ENCODE data around the gene DMXL2.
"Not testable (repeated sequence)": the region's sequence is repeated elsewhere in the genome, so short reads cannot be mapped to it uniquely, and the experiment has no call there.

Gene DMXL2

DNA sequence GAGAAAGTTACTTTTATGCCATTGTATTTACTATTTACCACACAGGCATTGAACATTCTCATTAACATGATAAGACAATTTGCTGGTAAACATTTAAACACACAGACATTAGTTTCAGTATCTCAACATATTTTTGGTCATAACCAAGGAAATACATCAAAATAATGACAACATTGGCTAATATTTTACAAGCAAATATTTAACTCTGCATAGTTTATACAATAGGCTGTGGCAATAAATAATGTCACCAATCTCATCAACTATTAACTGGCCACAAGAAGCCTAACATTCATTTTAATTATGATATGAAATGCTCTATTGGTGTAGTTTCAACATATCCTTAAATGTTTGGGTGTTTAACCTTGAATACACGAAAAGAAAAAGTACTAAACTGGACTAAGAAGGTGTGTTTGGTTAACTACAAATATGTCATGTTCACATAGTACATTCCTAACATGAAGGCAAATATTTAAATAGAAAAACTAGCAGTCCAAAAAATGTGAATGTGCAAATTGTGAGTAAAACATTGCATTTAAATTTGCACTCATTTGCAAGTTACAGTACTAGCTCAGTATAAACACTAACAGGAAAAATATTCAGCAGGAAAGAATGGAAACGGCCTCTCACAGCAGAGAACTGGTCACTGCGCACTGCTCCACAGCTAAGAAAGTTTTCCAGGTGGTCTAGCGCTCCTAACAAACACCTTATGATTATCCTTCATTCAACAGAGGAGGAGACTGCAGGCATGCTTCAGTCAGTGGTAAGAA is 174.5 kb downstream of the DMXL2 start:
- Mint-ChIP-seq H3K4me3 (no peak overlapping the region), H3K27me3 (ENCODE audit: low read depth, poor library complexity) (no peaks in the 10 kb centered on the region), H3K4me1 (no peaks in the 10 kb centered on the region), H3K36me3 (ENCODE audit: low read depth) (peaks cover 73% of the 10 kb centered on the region), H3K27ac (no peak overlapping the region), H3K9me3 (no peaks in the 10 kb centered on the region)
- no peak for DNase-seq
- TF ChIP-seq, protein P1, sequence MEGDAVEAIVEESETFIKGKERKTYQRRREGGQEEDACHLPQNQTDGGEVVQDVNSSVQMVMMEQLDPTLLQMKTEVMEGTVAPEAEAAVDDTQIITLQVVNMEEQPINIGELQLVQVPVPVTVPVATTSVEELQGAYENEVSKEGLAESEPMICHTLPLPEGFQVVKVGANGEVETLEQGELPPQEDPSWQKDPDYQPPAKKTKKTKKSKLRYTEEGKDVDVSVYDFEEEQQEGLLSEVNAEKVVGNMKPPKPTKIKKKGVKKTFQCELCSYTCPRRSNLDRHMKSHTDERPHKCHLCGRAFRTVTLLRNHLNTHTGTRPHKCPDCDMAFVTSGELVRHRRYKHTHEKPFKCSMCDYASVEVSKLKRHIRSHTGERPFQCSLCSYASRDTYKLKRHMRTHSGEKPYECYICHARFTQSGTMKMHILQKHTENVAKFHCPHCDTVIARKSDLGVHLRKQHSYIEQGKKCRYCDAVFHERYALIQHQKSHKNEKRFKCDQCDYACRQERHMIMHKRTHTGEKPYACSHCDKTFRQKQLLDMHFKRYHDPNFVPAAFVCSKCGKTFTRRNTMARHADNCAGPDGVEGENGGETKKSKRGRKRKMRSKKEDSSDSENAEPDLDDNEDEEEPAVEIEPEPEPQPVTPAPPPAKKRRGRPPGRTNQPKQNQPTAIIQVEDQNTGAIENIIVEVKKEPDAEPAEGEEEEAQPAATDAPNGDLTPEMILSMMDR (IDR thresholded peaks at IDR 0.05): no peak

DNA sequence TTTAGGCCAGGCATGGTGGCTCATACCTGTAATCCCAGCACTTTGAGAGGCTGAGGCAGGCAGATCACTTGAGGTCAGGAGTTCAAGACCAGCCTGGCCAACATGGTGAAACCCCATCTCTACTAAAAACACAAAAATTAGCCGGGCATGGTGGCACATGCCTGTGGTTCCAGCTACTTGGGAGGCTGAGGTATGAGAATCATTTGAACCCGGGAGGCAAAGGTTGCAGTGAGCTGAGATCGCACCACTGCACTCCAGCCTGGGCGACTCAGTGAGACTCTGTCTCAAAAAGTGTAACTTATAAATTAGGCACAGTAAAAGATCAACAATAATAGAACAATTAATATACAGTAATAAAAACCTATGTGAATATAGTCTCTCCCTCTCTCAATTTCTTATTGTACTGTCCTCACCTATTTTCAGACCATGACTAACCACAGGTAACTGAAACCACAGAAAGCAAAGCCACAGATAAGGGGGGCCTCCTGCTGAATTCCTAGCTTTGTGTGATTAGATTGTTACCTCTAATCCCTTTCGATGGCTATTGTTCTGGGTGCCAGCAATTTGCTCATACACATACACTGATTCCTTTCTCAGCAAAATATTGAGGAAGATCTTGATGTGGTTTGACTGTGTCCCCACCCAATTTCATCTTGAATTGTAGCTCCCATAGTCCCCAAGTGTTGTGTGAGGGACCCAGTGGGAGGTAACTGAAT is 176.4 kb downstream of the DMXL2 start:
- DNase-seq; H3K27me3 Mint-ChIP-seq (ENCODE audit: low read depth, poor library complexity); H3K4me1 Mint-ChIP-seq; H3K4me3 Mint-ChIP-seq; H3K27ac Mint-ChIP-seq; H3K9me3 Mint-ChIP-seq: not testable (repeated sequence)
- peaks cover 54% of the 10 kb centered on the region for H3K36me3 Mint-ChIP-seq (ENCODE audit: low read depth)

DNA sequence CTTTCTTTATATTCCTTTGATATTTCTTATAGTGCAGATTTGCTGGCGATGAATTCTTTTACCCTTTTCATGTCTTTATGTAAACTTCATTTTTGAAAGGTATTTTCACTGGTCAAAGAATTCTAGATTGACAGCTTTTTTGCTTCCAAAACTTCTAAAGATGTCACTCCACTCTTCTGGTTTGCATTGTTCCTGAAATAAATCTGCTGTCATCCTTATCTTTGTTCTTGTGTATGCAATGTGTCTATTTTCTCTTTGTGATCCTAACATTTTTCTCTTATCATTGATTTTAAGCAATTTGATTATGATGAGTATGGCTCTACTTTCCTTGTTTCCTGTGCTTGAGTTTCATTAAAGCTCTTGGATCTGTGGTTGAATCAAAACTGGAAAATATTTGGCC is 177.8 kb downstream of the DMXL2 start:
- no peak for DNase-seq
- no peak overlapping the region for H3K4me3 Mint-ChIP-seq
- H3K27ac Mint-ChIP-seq: no peak overlapping the region
- no peaks in the 10 kb centered on the region for H3K9me3 Mint-ChIP-seq
- H3K27me3 Mint-ChIP-seq (ENCODE audit: low read depth, poor library complexity): no peaks in the 10 kb centered on the region
- TF ChIP-seq, protein P1 (IDR thresholded peaks at IDR 0.05): no peak
- peaks cover 41% of the 10 kb centered on the region for H3K36me3 Mint-ChIP-seq (ENCODE audit: low read depth)
- H3K4me1 Mint-ChIP-seq: no peaks in the 10 kb centered on the region

GRCh38 chr15:51444112-51444511 is 178.5 kb downstream of the DMXL2 start:
- Mint-ChIP-seq H3K27me3 (ENCODE audit: low read depth, poor library complexity) (no peaks in the 10 kb centered on the region), H3K36me3 (ENCODE audit: low read depth) (peaks cover 34% of the 10 kb centered on the region), H3K9me3 (no peaks in the 10 kb centered on the region), H3K27ac (no peak overlapping the region), H3K4me1 (no peaks in the 10 kb centered on the region), H3K4me3 (no peak overlapping the region)
- no peak for DNase-seq
- TF ChIP-seq, protein P1 (IDR thresholded peaks at IDR 0.05): no peak

DNA sequence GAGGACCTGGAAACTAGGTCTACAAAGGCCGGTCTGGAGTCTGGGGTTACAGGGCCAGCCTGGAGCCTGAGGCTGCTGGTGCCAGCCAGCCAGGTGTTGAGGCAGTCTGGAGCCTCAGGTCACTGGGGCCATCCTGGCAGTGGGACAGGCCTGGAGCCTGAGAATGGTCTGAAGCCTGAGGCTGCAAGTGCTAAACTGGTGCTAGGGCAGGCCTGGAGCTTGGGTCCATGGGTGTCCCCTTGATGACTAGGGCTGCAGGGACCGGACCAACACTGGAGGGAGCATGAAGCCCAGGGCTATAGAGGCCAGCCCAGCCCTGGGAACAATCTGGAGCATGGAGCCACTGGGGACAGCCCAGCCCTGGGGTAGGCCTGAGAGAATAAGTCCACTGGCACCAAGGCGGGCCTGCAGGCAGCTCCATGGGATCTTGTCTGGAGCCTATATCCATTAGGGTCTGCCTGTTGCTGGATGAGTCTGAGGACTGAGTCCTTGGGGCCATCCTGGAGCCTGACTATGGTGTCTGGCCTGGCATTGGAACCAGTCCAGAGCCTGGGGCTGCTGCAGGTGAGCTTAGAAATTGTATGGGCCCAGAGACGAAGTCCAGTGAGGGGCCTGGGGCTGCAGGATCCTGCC is 179.2 kb downstream of the DMXL2 start:
- H3K4me3 Mint-ChIP-seq: no peak overlapping the region
- peaks cover 32% of the 10 kb centered on the region for H3K36me3 Mint-ChIP-seq (ENCODE audit: low read depth)
- H3K9me3 Mint-ChIP-seq: peaks cover 5% of the 10 kb centered on the region
- no peaks in the 10 kb centered on the region for H3K27me3 Mint-ChIP-seq (ENCODE audit: low read depth, poor library complexity)
- no peak overlapping the region for H3K27ac Mint-ChIP-seq
- DNase-seq: no peak
- H3K4me1 Mint-ChIP-seq: no peaks in the 10 kb centered on the region
- TF ChIP-seq, protein P1 (IDR thresholded peaks at IDR 0.05): no peak

DNA sequence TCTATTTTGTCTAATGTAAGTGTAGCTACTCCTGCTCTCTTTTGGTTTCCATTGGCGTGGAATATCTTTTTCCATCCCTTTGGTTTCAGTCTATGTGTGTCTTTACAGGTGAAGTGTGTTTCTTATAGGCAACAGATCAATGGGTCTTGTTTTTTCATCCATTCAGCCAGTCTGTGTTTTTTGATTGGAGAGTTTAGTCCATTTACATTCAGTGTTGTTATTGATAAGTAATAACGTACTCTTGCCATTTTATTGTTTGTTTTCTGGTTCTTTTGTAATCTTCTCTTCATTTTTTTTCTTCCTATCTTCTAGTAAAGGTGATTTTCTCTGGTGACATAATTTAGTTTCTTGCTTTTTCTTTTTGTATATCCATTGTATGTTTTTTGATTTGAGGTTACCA is 184.0 kb downstream of the DMXL2 start:
- TF ChIP-seq, protein P1 (IDR thresholded peaks at IDR 0.05): no peak
- peaks cover 27% of the 10 kb centered on the region for H3K9me3 Mint-ChIP-seq
- no peak for DNase-seq
- no peak overlapping the region for H3K27ac Mint-ChIP-seq
- H3K36me3 Mint-ChIP-seq (ENCODE audit: low read depth): no peaks in the 10 kb centered on the region
- peaks cover 3% of the 10 kb centered on the region for H3K27me3 Mint-ChIP-seq (ENCODE audit: low read depth, poor library complexity)
- H3K4me3 Mint-ChIP-seq: no peak overlapping the region
- no peaks in the 10 kb centered on the region for H3K4me1 Mint-ChIP-seq

Data from nephron progenitor cell (in vitro differentiated cells).